ENCODE data around the gene TMEM94. TPM values are rescaled to one million over a fixed set of nuclear protein-coding genes. Genes with fewer than 3 reads are reported as not detected.
A peak's percentile ranks its signal among the peaks of the same experiment; 100 is the strongest.
"Not testable (repeated sequence)": the region's sequence is repeated elsewhere in the genome, so short reads cannot be mapped to it uniquely, and the experiment has no call there.

Gene TMEM94
- polyA plus RNA-seq, 10 donors, result 34.5 to 65.8 (median 49.3) TPM

DNA sequence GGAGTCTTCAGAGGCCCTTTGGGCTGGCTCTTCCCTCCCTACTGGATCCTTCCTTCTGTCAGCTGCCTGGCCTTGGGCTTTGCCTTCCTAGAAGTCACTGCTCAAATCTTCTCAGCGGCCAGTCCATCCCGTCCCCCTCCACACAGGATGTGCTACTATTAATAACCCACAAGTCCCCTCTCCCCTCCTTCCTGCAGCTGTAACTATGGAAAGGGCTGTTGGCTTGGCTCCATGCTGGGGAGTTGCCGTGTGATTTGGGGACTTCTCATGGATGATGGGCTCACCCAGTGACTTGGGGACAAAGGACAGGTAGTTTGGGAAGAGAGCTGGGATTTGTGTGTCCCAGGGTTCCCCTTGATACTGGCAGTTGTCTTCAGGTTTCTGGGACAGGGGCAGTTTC, 19.4 kb downstream of the TMEM94 start:
- DNase-seq, result peak; percentile 52 to 87 (median 74)

DNA sequence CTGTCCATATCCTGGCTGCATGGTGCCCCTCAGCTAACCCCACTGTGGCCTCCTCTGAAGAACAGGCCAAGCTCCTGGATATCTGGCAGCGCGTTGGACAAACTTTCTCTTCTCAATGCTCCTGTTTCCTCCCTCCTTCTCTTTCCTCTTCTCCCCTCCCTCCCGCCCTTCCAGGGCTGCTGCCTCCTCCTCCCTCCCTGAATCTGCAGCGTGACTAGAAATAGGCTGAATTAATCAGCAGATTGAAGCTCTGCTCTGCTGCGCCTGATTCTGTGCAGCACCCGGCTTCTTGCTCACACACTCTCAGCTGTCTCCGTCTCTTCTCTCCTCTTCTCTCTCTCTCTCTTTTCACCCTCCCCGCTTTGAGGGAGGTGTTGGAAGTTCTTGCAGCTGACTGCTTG, 19.8 kb downstream of the TMEM94 start:
- DNase-seq, result peak in 2 of 3 donors; percentile 45 to 76

DNA sequence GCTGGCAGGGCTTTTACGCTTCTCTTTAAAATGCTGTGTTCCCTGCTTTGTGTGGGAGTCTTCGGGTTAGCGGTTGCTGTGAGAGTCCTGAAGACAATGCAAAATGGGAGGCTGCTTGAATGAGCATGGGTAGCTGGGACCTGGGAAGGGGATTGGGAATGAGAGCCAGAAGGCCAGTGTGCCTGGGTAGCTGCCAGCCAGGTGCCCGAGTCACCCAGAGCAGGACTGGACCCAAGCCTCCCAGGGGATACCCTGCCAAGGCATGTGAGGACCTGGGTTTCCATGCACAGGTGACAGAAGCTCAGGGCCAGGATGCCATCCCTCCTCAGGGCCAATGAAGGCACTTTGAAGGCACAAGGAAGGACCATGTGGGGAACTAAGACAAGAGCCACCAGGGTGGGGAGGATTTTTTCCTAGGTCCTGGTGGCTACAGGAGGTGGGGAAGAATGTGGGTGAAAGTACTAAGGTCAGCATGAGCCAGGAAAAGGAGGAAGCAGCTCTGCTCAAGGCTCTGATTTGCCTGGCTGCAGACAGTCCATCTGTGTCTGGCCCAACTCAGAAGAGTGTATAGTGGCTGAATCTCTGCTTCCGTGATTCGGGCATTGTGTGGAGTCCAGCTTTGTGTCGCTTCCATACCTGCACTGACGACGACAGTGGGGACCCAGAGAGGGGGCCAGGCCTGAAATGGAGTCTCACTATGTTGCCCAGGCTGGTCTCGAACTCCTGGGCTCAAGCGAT, 20.5 kb downstream of the TMEM94 start:
- peak in 1 of 3 donors; percentile 30 for DNase-seq

DNA sequence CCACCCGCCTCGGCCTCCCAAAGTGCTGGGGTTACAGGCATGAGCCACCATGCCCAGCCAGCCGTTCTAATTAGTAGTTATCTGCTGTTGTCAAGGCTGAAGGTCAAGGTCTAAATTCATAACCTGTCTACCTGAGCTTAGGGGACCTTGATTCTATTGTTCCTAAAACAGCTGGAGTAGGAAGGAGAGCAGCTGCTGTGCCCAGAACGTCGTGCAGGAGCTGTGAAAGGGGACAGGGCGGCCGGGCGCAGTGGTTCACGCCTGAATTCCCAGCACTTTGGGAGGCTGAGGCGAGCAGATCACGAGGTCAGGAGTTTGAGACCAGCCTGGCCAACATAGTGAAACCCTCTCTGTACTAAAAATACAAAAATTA, 21.0 kb downstream of the TMEM94 start:
- DNase-seq, result not testable (repeated sequence)

DNA sequence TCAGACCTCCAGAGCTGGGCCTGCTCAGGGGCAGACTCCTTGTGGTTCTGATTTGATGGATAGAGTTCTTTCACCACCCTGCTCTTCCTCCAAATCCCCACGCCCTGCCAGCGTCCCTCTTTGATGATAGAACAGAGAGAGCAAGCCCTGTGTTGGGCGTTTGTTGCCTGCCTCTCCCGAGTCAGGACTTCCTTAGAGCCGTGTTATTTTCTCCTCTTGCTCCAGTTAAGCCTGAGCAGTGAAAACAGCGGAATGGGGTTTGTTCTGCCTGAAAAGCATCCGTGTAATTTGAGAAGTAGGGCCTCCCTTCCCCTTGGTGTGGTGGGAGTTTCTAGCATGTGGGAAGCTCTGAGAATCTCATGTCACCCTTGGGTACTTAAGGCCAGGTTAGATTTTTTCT, 22.1 kb downstream of the TMEM94 start:
- peak in 1 of 3 donors; percentile 55 for DNase-seq

DNA sequence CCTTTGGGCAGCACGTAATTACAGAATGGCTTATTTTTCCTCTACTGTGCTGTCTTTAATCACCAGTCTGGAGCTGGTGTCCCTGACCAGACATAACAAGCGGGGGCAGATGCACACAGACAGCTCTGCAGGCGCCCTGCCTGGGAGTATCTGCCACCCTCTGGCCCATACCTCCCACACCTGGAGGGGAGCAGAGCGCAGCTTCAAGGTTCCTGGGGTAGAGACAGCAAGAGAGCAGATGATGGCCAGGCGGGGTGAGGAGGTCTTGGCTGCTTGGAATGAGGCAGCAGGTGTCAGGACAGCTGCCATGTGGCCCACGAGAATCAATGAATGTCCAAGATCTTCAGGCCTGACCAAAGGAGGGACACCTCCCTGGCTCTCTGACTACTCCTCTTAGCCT, 23.8 kb downstream of the TMEM94 start:
- no peak for DNase-seq

DNA sequence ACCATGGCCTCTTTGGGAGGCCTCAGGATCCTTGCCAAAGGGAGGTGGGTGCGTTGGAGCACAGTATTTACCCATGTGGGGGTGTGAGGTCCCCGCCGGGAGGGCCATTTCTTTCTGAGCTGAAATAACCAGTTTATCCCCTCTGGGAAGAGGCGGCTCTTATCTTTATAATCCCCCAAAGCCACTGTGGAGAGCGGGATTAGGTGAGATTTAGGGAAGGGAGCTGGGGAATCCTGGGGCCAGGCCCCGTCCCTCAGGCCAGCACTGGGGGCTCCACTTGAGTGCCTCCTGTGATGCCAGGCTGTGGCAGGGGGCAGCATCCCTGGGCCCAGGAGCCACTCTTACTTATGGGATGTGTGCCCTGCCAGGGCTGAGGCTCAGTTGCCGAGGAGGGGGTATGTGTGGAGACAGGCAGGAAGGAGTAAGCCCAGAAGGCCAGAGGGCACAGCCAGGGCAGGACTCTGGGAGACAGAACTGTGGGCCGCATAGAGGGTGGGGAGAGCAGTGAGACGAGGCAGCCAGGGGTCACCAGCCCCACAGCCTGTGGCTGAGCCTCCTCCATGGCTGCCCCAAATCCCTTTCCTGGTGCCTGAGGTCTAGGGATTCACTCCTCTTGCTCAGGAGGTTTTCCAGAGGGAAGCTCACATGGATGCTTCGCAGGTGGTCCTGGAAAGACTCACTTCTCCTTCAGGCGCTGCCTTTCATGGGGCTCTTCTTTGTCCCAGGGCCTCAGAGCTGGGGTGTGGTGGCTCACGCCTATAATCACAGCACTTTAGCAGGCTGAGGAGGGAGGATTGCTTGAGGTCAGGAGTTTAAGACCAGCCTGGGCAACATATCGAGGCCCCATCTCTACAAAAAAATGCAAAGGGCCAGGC, 25.0 kb downstream of the TMEM94 start:
- no peak for DNase-seq

DNA sequence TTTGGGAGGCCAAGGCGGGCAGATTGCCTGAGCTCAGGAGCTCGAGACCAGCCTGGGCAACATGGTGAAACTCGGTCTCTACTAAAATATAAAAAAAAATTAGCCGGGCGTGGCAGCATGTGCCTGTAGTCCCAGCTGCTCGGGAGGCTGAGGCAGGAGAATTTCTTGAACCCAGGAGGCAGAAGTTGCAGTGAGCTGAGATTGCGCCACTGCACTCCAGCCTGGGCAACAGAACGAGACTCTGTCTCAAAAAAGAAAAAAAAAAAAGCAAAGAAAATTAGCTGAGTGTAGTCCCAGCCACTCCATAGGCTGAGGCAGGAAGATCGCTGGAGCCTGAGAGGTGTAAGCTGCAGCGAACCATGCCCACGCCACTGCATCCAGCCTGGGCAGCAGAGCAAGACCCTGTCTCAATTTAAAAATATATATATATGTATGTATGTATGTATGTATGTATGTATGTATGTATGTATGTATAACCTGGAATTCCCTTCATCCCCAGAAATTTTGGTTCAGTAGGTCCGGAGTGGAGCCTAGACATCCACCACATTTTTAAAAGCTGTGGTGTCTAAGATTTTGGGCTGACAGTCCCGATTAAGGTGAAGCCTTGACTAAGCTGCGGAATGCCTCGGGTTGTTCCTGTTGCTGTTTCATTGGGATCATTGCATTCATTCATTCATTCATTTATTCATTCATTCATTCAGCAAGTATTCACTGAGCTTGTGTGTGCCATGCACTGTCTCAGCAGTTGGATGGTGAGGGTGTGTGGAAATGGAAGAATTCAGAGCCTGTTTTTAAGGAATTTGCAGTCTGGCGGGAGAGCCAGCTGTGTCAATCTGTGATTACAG, 25.9 kb downstream of the TMEM94 start:
- DNase-seq, result no peak

DNA sequence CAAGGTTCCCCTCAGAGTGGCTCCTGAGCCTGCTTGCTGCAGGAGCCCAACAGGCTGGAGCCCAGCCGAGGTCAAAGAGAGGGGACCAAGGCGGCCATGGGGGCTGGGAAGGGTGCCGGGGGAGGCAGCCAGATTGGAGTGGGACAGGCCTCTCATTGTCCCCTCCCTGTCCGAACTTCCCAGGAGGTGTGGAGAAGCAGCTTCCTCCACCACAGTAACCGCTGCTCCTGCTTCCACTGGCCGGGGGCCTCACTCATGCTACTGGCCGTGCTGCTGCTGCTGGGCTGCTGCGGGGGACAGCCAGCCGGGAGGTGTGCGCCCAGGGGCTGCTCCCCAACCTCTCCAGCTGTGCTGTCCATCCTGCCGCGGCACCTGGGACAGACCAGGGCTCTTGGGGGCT, 29.3 kb downstream of the TMEM94 start:
- no peak for DNase-seq

DNA sequence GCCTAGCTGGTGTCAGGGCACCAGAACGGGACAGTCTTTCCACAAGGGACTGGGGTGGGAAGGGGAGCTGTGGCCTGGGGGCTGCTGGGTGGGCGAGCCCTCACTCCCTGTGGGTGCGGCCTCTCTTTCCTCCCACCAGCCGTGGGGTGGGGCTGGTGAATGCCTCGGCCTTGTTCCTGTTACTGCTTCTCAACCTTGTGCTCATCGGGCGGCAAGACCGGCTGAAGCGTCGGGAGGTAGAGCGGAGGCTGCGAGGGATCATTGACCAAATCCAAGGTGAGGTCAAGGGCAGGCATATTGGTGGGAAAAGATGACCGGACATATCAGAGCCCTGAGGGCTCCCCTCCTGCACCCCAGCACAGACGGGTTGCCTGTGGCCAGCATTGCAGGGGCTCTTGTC, 29.7 kb downstream of the TMEM94 start:
- DNase-seq, result no peak

DNA sequence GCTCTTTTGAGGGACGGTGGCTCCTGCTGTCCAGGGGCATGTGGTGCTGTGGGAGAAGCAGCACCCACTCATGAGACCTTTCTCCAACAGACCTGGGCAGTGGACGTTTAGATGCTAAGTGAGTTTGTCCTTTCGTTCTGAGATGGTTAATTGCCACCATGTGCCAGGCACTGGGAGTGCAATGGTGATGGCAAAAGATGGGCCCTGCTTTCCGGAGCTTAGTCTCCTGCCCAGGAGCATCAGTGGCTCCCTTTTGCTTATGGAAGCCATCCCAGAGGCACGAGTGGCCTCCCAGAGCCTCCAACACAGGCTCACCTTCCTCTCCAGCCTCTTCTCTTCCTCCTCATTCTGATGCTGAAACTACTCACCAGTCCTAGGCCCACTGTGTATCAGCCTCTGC, 30.5 kb downstream of the TMEM94 start:
- DNase-seq, result no peak

DNA sequence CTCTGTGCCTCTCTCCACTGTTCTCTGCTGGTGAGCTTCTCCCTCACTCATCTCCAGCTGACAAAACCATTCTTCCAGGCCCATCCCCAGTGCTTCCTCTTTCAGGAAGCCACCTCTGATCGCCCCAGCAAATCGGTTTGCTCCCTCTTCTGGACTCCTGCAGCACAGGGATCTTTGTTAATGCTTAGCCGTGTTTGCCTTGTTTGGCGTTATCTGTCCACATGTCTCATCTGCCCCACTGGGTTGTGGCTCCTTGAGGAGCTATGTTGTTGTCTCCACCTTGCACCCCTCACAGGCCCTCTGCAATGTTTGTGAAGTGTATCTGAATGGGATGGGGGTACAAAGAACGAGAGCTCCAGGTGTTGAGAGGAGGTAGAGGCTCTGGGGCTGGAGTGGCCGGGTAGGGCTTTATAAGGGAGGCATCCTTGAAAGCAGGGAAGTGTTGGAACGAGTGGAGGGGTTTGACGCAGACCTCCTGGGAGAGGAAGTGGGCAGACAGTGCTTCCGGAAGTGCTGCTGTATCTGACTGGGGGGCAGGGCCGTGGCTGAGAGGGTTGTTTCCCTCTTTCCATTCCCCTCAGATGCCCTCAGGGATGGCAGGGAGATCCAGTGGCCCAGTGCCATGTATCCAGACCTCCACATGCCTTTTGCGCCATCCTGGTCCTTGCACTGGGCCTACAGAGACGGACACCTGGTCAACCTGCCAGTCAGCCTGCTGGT, 31.1 kb downstream of the TMEM94 start:
- DNase-seq, result peak in 1 of 3 donors; percentile 35

DNA sequence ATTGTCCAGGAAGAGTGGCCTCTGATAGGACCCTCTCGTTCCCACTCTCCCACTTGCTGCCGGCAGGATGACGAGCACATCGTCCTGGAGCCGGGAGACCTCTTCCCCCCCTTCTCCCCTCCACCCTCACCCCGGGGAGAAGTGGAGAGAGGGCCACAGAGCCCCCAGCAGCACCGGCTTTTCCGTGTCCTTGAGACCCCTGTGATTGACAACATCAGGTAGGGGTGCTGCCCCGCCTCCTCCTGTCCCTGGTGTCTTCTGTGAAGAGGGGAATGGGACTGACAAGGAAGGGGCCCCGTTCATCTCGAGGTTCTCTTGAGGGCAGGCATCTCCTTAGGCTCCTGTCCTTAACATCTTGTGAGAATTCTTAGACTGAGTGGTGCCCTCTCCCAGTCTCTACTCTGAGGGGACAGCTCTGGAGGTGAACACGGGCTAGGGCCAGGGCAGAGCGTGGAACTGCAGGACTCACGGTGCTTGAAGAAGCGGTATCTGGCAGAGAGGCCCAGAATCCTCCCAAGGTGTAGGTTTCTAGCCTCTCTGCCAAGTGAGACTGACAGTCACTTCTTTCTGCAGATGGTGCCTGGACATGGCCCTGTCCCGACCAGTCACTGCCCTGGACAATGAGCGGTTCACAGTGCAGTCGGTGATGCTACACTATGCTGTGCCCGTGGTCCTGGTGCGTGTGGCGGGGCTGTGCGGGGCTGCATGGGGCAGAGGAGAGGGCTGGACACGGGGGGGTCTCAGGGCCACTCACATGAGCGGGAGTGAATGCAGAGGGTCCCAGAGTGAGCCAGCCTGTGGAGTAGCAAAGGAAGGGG, 32.5 kb downstream of the TMEM94 start:
- DNase-seq, result no peak

DNA sequence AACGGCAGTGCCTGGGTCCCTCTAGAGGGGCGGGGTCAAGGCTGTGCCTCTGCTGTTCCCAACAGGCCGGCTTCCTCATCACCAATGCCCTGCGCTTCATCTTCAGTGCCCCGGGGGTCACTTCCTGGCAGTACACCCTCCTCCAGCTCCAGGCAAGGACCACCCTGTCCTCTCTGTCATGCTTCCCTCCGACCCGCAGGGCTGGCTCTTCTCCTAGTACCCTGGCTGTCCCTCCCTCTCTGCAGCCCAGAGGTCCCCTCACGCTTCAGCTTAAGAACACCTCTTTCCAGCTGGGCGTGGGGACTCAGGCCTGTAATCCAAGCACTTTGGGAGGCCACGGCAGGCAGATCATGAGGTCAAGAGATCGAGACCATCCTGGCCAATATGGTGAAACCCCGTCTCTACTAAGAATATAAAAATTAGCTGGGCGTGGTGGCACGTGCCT, 33.1 kb downstream of the TMEM94 start:
- no peak for DNase-seq

DNA sequence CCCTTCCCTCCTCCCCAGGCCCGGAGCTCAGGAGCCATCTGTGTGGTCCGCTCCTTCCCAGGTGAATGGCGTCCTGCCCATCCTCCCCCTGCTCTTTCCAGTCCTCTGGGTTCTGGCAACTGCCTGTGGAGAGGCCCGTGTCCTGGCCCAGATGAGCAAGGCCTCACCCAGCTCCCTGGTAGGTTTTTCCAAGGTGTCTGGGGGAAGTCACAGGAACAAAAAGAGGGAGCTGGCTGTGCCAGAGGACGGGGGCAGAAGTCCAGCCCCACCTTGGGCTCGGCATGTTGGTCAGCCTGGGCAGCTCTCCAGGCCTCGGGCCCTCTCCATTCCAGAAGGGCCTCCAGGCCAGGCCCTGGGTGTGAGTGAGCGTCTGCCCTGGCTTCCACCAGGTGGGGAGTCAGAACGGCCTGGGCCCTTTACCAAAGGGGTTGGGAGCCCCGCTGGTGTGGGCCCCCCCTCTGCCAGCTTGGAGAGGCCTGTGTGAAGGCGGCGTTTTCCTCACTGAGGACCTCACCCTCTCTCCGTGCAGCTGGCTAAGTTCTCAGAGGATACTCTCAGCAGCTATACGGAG, 33.8 kb downstream of the TMEM94 start:
- no peak for DNase-seq

DNA sequence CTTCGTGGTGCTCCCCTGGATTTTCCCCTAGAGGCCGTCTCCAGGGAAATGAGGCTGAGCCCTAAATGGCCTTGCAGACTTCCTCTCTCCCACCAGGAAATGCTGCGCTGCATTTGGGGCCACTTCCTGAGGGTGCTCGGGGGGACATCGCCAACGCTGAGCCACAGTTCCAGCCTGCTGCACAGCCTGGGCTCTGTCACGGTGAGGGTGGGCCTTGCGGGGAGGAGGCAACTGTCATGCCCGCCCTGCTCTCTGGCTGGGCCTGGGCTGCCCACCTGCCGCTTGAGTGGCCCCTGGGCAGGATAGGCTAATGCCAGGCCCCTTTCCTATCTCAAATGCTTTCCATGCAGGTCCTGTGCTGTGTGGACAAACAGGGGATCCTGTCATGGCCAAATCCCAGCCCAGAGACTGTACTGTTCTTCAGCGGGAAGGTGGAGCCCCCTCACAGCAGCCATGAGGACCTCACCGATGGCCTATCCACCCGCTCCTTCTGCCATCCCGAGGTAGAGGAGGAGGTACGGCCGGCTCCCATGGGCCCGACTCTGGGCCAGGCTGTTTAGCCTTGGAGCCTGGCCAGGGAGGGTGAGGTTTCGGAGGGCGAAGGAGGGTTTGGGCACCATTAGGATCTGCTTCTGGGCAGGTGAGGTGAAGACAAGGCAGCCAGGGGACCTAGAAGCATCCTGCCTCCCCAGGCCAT, 34.7 kb downstream of the TMEM94 start:
- no peak for DNase-seq

DNA sequence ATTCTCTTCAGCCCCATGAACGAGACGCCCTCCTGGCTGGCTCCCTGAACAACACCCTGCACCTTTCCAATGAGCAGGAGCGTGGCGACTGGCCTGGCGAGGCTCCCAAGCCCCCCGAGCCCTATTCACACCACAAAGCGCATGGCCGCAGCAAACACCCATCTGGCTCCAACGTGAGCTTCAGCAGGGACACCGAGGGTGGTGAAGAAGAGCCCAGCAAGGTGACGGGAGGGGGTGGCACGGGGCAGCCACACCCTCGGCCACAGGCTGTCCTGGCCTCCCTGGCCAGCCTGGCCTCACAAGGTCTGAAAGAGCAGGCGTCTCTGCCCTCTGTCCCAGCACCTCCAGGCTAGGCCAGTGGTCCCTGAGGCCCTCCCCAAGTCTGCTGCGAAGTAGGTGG, 35.2 kb downstream of the TMEM94 start:
- DNase-seq, result no peak

DNA sequence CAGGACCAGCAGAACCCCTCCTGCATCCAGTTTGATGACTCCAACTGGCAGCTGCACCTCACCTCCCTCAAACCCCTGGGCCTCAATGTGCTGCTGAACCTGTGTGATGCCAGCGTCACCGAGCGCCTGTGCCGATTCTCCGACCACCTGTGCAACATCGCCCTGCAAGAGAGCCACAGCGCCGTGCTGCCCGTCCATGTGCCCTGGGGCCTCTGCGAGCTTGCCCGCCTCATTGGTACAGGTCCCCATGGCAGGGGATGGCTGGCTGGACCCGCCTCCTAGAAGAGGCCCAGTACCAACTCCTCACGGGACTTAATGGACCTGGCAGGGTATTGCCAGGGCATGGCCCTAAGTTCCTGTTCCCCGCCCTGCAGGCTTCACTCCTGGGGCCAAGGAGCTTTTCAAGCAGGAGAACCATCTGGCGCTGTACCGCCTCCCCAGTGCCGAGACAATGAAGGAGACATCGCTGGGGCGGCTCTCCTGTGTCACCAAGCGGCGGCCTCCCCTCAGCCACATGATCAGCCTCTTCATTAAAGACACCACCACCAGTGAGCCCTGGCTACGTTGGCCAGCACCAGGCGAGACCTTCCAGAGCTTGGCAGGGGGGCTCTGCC, 36.2 kb downstream of the TMEM94 start:
- DNase-seq, result no peak

DNA sequence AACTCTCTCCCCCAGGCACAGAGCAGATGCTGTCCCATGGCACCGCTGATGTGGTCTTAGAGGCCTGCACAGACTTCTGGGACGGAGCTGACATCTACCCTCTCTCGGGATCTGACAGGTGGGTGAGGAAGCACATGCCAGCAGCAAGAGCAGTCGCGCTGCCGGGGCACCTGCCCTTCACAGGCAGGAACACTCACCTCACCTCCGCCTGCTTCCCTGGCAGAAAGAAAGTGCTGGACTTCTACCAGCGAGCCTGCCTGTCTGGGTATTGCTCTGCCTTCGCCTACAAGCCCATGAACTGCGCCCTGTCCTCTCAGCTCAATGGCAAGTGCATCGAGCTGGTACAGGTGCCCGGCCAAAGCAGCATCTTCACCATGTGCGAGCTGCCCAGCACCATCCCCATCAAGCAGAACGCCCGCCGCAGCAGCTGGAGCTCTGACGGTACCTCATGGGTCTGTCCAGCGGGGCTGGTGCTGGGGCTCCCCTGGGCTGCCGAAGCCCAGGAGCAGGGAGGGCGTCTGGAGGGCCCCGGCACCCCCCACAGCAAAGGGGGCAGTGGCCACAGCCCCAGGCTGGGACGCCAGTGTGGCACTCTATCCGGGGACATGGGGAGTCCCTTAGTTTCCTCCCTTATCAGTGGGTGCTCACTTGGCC, 37.2 kb downstream of the TMEM94 start:
- no peak for DNase-seq
